NCI-H748 treated with DMSO at 0.1 percent for 48 hours (cell line): ENCODE measurements around the gene TRIM15.
"Not testable (repeated sequence)": the region's sequence is repeated elsewhere in the genome, so short reads cannot be mapped to it uniquely, and the experiment has no call there.

Source experiments
- DNase-seq: peaks from one replicate; lab custom pipeline; 2025; lab: John Stamatoyannopoulos, UW

The TRIM15 gene

GRCh38 chr6:30163090-30163917 lies at the start of gene TRIM15:
TSS of gene TRIM15 (plus strand) at chr6:30163546. CDS start at chr6:30163685, 139 bp downstream.
- no peak for DNase-seq

GRCh38 chr6:30113841-30114240 lies 49.5 kb upstream of the TRIM15 start:
- DNase-seq: no peak

- no peak for DNase-seq
These were observed 46.6 kb upstream of the TRIM15 start for GRCh38 chr6:30116724-30117123.

- not testable (repeated sequence) for DNase-seq
These were observed 44.7 kb upstream of the TRIM15 start for GRCh38 chr6:30118691-30119090.

GRCh38 chr6:30121446-30122366 lies 41.6 kb upstream of the TRIM15 start:
- DNase-seq: no peak

GRCh38 chr6:30122515-30122914 lies 40.8 kb upstream of the TRIM15 start:
- DNase-seq: no peak

- DNase-seq: no peak
These were observed 35.9 kb upstream of the TRIM15 start for GRCh38 chr6:30127238-30128093.

GRCh38 chr6:30129265-30130178 lies 33.8 kb upstream of the TRIM15 start:
- peak; percentile 24 for DNase-seq

GRCh38 chr6:30130179-30130679 lies 33.1 kb upstream of the TRIM15 start:
- DNase-seq: no peak

- peak; percentile 55 for DNase-seq
These were observed 32.2 kb upstream of the TRIM15 start for GRCh38 chr6:30130887-30131862.

GRCh38 chr6:30131947-30132497 lies 31.3 kb upstream of the TRIM15 start:
- no peak for DNase-seq

- DNase-seq: no peak
These were observed 28.2 kb upstream of the TRIM15 start for GRCh38 chr6:30135147-30135546.

GRCh38 chr6:30135757-30136156 lies 27.6 kb upstream of the TRIM15 start, which contains the start of gene TRIM40:
TSS of gene TRIM40 (plus strand) at chr6:30136140. CDS start at chr6:30137037, 897 bp downstream.
- no peak for DNase-seq

GRCh38 chr6:30136570-30137286 lies 26.6 kb upstream of the TRIM15 start:
- DNase-seq: no peak

- DNase-seq: not testable (repeated sequence)
These were observed 23.1 kb upstream of the TRIM15 start for GRCh38 chr6:30140240-30140639.

- no peak for DNase-seq
These were observed 20.7 kb upstream of the TRIM15 start for GRCh38 chr6:30142665-30143064.

GRCh38 chr6:30143780-30144179 lies 19.6 kb upstream of the TRIM15 start:
- no peak for DNase-seq

GRCh38 chr6:30144811-30145210 lies 18.5 kb upstream of the TRIM15 start:
- DNase-seq: no peak
